Measurements from ENCODE around the gene KLK12. TPM values are rescaled to one million over a fixed set of nuclear protein-coding genes. Genes with fewer than 3 reads are reported as not detected.

KLK12 gene
- polyA plus RNA-seq, 3 donors from 2014 or later: not detected

DNA sequence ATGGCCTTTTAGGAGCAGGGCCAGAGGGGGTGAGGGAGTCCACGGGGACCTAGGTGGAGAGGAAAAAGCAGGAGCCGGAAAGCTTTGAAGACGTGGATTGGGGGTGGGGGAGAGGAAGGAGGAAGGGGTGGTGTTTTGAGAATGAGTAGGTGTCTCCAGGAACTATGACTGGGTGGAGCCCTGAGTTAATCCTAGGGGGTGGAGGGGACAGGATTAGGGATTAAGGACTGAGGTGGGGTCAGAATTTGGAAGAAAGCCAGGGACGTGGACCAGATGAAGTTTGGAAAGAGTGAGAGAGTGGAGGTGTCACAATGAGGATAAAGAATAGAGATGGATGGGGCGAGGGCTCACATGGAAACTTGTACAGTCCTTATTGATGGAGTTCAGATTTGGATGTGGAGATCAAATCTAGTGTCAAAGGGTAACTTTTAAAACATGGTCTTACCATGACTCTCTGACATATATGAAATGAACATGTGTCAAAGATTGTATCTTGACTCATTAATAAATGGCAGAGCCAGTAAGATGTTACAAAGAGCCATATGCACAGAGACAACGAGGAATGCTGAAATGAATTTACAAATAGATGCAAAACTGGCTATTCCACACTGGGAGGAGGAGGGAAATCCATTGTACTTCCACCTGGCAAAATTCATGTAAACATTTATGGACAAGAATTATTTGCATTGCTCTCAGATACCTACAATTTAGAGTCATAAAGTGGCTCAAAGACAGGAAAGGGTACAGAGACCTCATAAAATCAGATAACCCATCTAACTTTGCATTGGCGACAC, 31.8 kb upstream of the KLK12 start:
- Mint-ChIP-seq H3K4me3 (peak overlapping the region in 2 of 5 donors; percentile 12 to 13), H3K27ac (no peak overlapping the region), H3K36me3 (no peaks in the 10 kb centered on the region), H3K27me3 (ENCODE audit: low read depth in 3 of 3) (peaks cover 8 to 16% (median 9%) of the 10 kb centered on the region in 3 donors), H3K9me3 (no peaks in the 10 kb centered on the region), H3K4me1 (peaks cover 5 to 6% of the 10 kb centered on the region in 2 donors)
- no peak for DNase-seq

DNA sequence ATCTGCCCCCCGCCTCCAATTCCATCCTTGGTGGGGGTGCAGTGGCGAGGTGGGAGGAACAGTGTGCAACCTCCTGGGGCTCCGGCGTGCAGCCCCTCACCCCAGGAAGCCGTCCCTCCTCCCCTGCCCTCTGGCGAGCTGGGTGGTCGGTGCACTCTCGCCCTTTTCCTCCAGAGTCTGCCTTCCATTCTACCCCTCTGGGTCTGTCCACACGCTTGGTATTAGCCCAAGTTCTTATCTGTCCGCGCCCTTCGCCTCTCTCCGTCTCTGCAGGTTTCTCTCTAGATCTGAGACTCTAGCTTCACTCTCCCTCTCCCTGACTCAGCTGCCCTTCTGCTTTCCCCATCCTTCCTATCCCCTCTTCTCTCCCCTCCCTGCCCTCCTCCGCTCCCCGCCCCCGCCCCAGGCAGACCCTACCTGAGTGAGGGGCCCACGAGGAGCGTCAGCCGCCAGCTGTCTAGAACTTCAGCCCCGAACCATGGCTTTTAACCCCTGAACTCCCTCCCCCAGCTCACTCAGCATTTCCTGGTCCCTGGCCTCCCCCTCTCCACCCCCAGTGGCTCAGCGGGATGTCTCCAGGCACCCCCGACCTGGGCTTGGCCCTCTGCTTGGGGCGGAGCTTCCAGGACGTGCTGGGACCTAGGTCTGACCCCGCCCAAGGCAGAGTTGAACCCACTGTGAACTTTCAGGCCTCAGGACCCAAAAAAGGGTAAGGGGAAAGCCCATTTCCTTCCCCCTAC, 30.6 kb upstream of the KLK12 start:
- H3K36me3 Mint-ChIP-seq: peaks cover 0 to 6% (median 4%) of the 10 kb centered on the region in 3 donors
- peaks cover 5 to 6% of the 10 kb centered on the region in 2 donors for H3K4me1 Mint-ChIP-seq
- H3K4me3 Mint-ChIP-seq: peak overlapping the region; percentile 67 to 84 (median 76)
- peak overlapping the region in 1 of 6 donors; percentile 50 for H3K27ac Mint-ChIP-seq
- no peaks in the 10 kb centered on the region for H3K9me3 Mint-ChIP-seq
- DNase-seq: no peak
- peaks cover 13 to 23% (median 14%) of the 10 kb centered on the region in 3 donors for H3K27me3 Mint-ChIP-seq (ENCODE audit: low read depth in 3 of 3)

DNA sequence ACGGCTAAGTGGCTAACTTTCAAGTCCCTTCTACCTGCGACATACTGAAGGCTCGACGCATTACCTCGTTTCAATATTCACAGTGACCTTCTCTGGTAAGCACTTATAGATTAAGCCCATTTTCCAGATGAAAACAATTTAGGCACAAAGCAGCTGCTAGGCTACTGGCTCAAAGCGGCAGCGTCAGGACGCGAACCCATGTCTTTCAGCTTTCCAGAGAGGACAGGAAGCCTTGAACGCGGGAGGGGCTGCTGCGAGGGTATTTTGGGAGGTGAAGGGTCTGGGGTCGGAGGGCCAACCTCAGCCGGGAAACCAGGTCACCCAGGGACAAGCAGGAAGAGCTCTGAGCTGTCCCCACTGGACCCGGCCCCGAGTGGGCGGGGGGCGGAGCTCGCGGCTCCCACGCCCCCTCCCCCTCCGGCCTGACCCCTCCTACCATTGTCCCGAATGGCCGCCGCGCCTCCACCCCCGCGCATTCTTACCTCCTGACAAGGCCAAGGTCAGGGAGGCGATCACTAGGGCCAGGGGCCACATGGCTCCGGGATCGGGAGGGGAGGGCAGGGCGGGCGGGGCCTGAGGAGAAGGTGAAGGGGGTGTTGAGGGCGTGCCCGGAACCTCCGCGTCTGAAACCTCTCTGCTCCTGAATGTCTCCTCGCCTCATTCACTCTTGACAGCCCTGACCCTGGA, 29.9 kb upstream of the KLK12 start, which contains the start of gene KLK13:
TSS of gene KLK13 (minus strand) at position 559 of the 687 bp plus-strand sequence. CDS start at position 534, 25 bp downstream.
- H3K36me3 Mint-ChIP-seq: peaks cover 0 to 6% (median 4%) of the 10 kb centered on the region in 3 donors
- H3K27ac Mint-ChIP-seq: peak within 1 kb of the TSS in 1 of 6 donors; percentile 50
- no peak for DNase-seq
- H3K4me1 Mint-ChIP-seq: peaks cover 5 to 6% of the 10 kb centered on the region in 2 donors
- no peaks in the 10 kb centered on the region for H3K9me3 Mint-ChIP-seq
- peaks cover 13 to 25% (median 14%) of the 10 kb centered on the region in 3 donors for H3K27me3 Mint-ChIP-seq (ENCODE audit: low read depth in 3 of 3)
- peak within 1 kb of the TSS; percentile 67 to 84 (median 76) for H3K4me3 Mint-ChIP-seq

DNA sequence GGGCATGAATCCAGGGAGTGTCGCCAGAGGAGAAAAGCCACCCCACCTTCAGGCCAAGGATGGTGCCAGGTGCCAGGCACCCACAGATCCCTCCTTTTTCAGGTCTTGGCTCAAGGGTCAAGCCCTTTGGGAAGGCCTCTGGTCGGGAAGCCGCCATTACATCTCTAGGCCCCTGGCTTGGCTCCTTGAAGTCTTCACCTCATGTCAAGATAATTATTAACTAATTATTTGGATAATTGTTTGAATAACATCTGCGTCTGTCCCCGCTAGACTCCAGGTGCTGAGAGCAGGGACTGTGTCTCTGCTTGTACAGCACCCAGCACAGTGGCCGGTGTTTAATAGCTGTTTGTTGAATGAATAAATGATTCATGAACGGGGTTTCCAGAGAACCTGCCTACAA, 28.9 kb upstream of the KLK12 start:
- Mint-ChIP-seq H3K27ac (no peak overlapping the region), H3K27me3 (ENCODE audit: low read depth in 3 of 3) (peaks cover 13 to 26% (median 16%) of the 10 kb centered on the region in 3 donors), H3K9me3 (no peaks in the 10 kb centered on the region), H3K36me3 (peaks cover 0 to 6% (median 4%) of the 10 kb centered on the region in 3 donors), H3K4me1 (peaks cover 5 to 6% of the 10 kb centered on the region in 2 donors), H3K4me3 (peak overlapping the region in 3 of 5 donors; percentile 41 to 68 (median 44))
- DNase-seq: no peak

DNA sequence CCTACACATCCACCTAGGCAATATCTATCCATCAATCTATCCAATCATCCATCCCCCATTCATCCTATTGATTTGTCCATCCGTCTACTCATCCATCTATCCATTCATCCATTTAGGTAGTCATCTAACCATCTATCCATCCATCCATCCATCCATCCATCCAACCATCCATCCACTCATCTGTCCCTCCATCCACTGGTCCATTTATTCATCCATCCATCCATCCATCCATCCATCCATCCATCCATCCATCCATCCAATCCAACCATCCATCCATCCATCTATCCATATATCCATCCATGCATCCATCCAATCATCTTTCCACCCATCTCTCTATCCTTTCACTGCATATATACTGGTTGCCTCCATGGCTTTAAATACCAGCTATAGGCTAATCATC, 26.2 kb upstream of the KLK12 start:
- Mint-ChIP-seq H3K27ac (no peak overlapping the region), H3K36me3 (peaks cover 0 to 6% (median 4%) of the 10 kb centered on the region in 3 donors)

DNA sequence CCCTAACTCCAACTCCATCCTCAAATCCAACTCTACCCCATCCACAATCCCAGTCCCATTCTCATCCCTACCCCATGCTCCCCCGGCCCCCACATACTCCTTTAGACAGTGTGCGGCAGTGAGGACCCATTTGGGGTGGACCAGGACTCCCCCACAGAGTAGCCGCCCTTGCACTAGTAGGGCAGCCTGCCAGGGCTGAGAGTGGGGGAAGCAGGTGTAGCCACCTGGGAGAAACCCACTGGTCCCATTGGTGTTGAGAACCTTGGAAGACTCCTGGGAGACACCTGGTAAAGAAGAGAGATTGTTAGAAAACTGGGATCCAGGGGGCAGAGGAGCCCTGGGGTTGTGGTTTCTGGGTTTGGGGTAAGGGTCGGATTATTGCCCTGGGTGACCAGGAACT, 25.5 kb upstream of the KLK12 start:
- Mint-ChIP-seq H3K9me3 (no peaks in the 10 kb centered on the region), H3K27me3 (ENCODE audit: low read depth in 3 of 3) (peaks cover 11 to 18% (median 14%) of the 10 kb centered on the region in 3 donors), H3K4me3 (no peak overlapping the region), H3K4me1 (peaks cover 2 to 4% of the 10 kb centered on the region in 2 donors), H3K27ac (no peak overlapping the region), H3K36me3 (peaks cover 0 to 6% (median 4%) of the 10 kb centered on the region in 3 donors)
- no peak for DNase-seq

More for the DNA sequence above, 26.2 kb upstream of the KLK12 start:
- Mint-ChIP-seq H3K4me1 (peaks cover 3 to 6% of the 10 kb centered on the region in 2 donors), H3K27me3 (ENCODE audit: low read depth in 3 of 3) (peaks cover 12 to 21% (median 17%) of the 10 kb centered on the region in 3 donors), H3K9me3 (no peaks in the 10 kb centered on the region), H3K4me3 (no peak overlapping the region)
- DNase-seq: no peak

DNA sequence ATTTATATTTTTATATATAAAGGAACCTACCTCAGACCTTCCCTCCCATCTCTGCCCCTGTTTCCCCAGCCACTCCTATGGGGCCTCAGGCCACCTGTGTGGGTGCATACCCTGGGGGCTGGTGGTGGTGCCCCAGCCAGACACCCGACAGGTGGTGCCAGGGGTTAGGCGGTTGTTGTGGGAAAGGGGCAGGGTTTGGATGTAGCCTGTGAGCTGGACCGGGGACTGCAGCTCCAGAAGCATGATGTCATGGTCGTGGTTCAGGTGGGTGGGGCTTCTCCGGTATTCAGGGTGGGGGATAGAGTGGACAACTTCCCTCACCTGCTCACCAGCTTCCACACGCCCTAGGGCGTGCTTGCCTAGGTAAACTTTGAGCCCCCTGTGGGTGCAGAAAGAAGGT, 24.9 kb upstream of the KLK12 start:
- DNase-seq: no peak
- Mint-ChIP-seq H3K4me1 (no peaks in the 10 kb centered on the region), H3K4me3 (no peak overlapping the region), H3K36me3 (peaks cover 0 to 6% (median 4%) of the 10 kb centered on the region in 3 donors), H3K27me3 (ENCODE audit: low read depth in 3 of 3) (peaks cover 10 to 16% (median 14%) of the 10 kb centered on the region in 3 donors), H3K9me3 (no peaks in the 10 kb centered on the region), H3K27ac (no peak overlapping the region)

DNA sequence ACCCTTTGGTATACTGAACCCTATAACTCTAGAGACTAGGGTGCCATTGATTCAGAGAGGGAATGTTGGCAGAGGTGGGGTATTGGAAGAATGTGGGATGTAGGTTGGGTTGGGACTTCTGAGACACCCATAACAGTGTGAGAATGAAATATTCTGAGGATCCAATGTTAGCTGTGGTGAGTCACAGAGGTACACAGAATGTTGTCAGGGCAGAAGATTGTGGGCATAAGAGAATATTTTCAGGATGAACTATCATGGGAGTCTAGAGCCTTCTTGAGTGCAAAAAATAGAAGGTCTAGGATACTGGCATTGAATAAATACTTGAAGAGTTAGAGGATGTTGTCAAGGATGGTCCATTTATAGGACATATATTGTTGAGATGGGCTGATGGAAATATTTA, 21.1 kb upstream of the KLK12 start:
- Mint-ChIP-seq H3K4me3 (no peak overlapping the region), H3K36me3 (no peaks in the 10 kb centered on the region), H3K9me3 (no peaks in the 10 kb centered on the region), H3K27me3 (ENCODE audit: low read depth in 3 of 3) (peaks cover 5 to 24% (median 6%) of the 10 kb centered on the region in 3 donors), H3K4me1 (no peaks in the 10 kb centered on the region), H3K27ac (no peak overlapping the region)
- DNase-seq: no peak

DNA sequence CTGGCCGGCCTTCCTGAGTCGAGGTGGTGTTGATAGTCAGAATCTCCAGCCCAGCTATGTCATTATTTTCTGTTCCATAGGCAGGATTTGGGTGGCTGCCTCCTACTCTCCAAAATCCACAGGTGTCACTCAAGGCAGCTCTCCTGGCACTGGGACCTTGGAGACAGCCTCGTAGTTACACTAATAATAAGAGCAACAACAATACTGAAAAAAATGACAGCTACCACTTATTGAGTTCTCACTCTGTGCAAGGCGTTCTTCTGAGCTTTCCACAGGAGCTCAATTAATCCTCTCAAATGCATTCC, 12.2 kb upstream of the KLK12 start:
- H3K4me3 Mint-ChIP-seq: no peak overlapping the region
- DNase-seq: no peak
- H3K9me3 Mint-ChIP-seq: peaks cover 0 to 7% (median 0%) of the 10 kb centered on the region in 6 donors
- no peak overlapping the region for H3K27ac Mint-ChIP-seq
- H3K4me1 Mint-ChIP-seq: no peaks in the 10 kb centered on the region
- peaks cover 5 to 14% (median 9%) of the 10 kb centered on the region in 3 donors for H3K27me3 Mint-ChIP-seq (ENCODE audit: low read depth in 3 of 3)
- peaks cover 0 to 3% (median 3%) of the 10 kb centered on the region in 3 donors for H3K36me3 Mint-ChIP-seq

DNA sequence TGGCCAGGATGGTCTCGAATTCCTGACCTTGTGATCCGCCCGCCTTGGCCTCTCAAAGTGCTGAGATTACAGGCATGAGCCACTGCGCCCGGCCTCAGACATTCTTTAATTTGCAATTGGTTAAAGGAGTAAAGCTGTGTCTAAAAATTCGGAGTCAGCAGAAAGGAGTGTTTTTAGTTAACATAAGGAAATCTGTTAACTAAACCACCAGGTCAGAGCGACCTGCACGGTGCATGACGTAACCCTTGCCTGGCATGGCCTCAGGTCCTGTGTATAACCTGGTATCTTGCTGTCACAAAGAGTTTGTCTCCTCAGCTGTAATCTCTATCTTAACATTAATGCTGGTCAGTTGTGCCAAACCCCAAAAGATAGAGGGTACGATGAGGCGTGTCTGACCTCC, 9.5 kb upstream of the KLK12 start:
- no peak for DNase-seq
- no peak overlapping the region for H3K27ac Mint-ChIP-seq
- H3K9me3 Mint-ChIP-seq: peaks cover 0 to 4% (median 0%) of the 10 kb centered on the region in 6 donors
- H3K27me3 Mint-ChIP-seq (ENCODE audit: low read depth in 3 of 3): peaks cover 5 to 7% (median 6%) of the 10 kb centered on the region in 3 donors
- H3K4me3 Mint-ChIP-seq: no peak overlapping the region
- H3K4me1 Mint-ChIP-seq: no peaks in the 10 kb centered on the region
- peaks cover 0 to 3% (median 0%) of the 10 kb centered on the region in 3 donors for H3K36me3 Mint-ChIP-seq

DNA sequence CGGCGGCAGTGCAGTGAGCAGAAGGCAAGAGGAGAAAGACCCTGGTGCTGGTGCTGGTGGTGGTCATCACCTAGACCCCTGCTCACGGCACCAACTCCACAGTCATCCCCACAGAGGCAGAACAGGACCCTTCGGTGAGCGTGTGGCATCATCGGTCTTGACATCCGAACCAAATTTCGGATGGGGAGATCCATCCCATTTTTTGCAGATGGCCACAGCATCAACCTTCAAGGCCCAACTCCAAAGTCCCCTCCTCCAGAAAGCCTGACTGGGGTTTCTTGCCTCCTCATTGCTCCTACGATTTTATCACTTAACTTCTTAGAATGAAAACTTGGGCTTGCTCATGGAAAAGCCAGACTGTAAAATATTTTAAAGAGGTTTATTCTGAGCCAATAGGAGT, 8.7 kb upstream of the KLK12 start:
- no peak overlapping the region for H3K4me3 Mint-ChIP-seq
- no peaks in the 10 kb centered on the region for H3K9me3 Mint-ChIP-seq
- DNase-seq: no peak
- no peak overlapping the region for H3K27ac Mint-ChIP-seq
- peaks cover 0 to 3% (median 0%) of the 10 kb centered on the region in 3 donors for H3K36me3 Mint-ChIP-seq
- H3K4me1 Mint-ChIP-seq: no peaks in the 10 kb centered on the region
- peaks cover 2 to 5% (median 3%) of the 10 kb centered on the region in 3 donors for H3K27me3 Mint-ChIP-seq (ENCODE audit: low read depth in 3 of 3)

DNA sequence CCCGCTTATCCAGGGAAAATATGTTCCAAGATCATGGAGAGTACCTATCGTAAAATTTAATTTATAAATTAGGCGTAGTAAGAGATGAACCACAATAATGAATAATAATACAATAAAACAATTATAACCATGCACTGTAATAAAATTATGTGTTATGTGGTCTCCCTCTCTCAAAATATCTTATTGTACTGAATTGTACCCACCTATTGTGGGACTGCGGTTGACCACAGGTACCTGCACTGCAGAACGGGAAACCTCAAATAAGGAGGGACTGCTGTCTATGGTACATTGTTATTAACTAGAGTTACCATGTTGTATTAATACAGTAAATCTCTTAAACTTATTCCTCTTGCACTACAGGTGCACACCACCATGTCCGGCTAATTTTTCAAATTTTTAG, 5.3 kb upstream of the KLK12 start:
- no peak overlapping the region for H3K4me3 Mint-ChIP-seq
- no peak overlapping the region for H3K27ac Mint-ChIP-seq
- H3K9me3 Mint-ChIP-seq: no peaks in the 10 kb centered on the region
- no peaks in the 10 kb centered on the region for H3K4me1 Mint-ChIP-seq
- peaks cover 2 to 6% (median 3%) of the 10 kb centered on the region in 3 donors for H3K27me3 Mint-ChIP-seq (ENCODE audit: low read depth in 3 of 3)
- H3K36me3 Mint-ChIP-seq: no peaks in the 10 kb centered on the region
- no peak for DNase-seq

DNA sequence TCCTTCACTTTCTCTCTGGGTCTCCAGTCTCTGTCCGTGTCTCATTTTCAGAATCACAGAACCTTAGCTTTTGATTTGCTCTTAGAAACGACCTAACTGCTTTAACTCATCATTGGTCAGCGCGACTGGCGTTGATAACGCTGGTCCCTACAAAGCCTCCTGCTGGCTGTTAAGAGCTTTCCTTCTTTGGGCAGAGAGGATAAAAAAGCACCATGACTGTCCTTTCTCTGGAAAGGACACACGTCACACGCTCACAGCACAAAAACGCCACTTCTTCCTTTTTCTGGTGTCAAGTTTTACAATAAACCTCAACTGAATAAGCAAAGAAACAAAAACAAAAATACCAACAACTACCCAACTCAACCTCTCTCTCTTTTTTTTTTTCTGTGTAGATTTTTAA, 1.7 kb upstream of the KLK12 start:
- Mint-ChIP-seq H3K27ac (no peak overlapping the region), H3K27me3 (ENCODE audit: low read depth in 3 of 3) (peaks cover 3 to 10% (median 8%) of the 10 kb centered on the region in 3 donors), H3K4me1 (no peaks in the 10 kb centered on the region), H3K36me3 (no peaks in the 10 kb centered on the region), H3K4me3 (no peak overlapping the region), H3K9me3 (no peaks in the 10 kb centered on the region)
- no peak for DNase-seq
